Left forelimb (tissue), 1 donor: ENCODE measurements around the gene KDM4B.
"Not testable (repeated sequence)": the region's sequence is repeated elsewhere in the genome, so short reads cannot be mapped to it uniquely, and the experiment has no call there.

Experiments
- DNase-seq: peaks from one replicate; pipeline ENCODE4 v3.0.0-alpha.2; 2018; ENCODE audit warnings: low spot score

The KDM4B gene

DNA sequence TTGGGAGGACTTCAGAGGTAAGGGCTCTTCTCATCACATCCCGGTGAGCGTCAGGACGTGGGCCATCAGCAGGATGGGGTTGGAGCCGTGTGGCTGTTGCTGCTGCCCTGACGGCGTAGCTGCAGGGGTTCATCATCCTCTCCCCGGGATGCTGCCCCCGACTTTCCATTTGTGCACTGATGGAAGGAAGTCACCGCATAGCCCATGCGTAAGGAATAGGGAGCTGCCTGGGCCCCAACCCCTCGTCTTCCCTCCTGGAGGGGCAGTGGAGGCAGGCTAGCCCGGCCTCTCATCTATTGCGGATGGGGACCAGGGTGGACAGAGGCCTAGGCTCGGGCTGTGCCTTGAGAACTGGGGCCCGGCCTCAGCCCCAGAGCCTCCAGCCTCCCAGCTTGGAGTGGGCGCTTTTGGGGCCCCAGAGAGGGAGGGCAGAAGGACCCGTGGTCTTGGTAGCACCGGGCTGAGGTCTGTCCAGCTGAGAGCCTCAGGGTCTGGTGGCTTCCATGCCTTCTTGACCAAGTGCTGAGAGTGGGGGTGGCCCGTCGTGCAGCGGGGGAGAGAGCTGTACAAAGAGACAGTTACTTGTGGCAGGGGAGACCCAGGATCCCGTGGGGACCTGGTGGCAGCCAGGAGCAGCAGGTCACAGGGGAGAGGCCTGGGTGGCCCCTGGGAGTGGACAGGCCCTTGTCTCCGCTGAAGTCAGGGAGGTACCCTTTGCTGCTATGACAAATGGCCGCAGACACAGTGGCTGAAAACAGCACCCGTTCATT, 44.0 kb downstream of the KDM4B start:
- no peak for DNase-seq

DNA sequence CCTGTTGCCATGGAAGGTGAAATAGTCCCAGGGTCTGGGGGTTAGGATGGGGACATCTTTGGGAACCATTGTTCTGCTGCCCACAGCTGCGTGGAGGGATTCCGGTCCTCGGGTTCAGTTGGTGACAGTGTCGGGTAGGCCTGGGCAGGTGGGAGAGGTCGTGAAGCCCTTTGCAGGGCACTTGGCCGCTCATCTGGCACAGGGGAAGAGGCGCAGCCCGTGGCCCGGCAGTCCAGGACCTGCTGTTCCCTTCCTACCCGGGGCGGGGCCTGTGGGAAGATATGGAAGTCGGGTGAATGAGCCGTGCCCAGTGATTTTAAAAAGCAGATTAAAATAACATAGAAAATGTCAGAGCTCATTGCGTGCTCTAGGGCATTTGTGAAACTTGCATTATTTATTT, 44.8 kb downstream of the KDM4B start:
- DNase-seq, result no peak

DNA sequence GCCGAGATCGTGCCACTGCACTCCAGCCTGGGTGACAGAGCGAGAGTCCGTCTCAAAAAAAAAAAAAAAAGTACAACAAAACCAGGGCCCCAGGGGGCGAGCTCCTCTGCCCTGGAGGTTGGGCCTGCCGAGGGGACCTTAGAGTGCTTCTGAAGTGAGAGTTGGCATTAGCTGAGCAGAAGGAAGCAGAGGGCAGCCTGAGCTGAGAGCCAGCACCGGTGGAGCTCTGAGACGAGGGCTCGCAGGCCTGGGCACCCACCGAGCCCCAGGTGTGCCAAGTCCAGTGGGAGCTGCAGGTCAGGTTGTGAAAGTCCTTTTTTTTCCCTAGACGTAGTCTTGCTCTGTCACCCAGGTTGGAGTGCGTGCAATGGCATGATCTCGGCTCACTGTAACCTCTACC, 46.0 kb downstream of the KDM4B start:
- DNase-seq, result no peak

DNA sequence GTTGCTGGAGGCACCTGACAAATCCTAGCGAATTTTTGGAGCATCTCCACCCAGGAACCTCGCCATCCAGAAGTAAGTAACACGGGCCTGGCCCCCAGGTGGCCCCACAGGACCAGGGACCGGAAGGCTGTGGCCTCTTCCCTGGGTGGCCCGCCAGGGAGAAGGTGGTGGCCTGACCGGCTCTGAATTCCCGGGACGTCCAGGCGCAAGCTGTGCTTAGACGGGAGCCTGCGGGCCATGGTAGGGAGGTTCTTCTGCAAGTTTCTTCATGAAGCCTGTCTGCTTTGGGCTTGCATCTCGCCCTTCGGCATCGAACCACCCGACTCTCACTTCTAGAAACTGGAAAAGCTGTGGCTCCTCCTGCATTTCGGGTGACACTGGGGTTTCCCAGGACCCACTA, 47.4 kb downstream of the KDM4B start:
- no peak for DNase-seq

DNA sequence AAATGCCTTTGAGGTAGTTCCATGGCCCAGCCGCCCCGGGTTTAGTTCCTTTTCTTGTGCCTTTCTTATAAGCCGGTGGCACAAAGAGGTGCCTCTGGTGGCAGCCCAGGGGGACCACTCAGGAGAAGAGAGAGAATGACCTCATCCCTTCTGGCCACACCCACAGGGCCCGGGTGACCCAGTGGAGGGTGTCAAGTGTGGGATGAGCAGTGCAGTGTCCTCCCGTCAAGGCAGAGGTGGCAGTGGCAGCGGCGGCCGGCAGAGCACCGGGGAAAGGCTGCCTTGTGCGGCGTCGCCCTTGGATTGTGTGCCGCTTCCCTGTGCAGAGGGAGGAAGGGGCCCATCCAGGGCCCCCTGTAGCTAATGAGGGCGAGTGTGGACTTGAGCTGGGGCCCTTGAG, 47.9 kb downstream of the KDM4B start:
- no peak for DNase-seq

DNA sequence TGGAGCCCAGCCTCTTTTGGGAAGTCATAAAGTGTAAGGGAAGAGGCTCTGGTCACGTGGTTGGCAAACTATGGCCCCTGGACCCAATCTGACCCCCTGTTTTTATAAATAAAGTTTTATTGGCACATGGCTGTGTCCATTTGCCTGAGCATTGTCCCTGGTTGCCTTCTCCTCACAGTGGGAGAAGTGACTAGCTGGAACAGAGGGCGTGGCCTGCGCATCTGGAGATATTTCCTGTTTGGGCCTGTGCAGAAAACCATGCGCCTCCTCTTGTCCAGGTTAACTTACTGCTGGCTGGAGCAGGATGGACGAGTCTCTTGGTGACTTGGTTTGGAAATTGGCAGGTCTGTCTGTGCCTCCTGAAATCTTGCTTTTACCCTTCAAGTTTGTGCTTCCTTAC, 48.3 kb downstream of the KDM4B start:
- DNase-seq, result no peak

DNA sequence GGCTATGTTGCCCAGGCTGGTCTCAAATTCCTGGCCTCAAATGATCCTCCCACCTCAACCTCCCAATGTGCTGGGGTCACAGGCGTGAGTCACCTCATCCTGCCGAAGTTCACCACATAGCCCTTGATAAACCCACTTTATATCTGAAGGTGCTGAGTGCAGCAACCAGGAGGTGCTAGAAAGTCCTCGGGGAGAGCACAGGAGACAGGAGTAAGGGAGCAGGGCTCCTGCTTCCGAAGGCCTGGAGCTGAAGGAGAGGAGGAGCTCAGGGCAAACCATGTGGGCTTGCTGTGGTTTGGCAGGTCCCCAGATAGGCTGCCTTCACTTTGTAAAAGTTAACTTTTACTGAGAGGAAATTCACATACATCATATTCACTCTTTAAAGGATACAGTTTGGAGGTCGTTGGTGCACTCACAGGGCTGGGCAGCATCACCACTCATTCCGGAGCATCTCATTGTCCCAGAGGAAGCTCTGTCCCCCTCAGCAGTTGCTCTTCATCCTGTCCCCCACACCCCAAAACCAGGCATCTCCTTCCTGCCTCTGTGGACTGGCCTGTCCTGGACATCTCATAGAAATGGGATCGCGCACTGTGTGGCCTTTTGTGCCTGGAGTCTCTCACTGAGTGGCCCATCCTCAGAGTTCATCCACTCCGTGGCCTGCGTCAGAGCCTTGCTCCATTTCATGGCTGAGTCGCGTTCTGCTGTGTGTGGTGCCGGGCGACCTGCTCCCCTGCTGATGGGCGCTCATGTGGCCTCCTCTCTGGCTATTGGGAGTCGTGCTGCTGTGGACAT, 49.5 kb downstream of the KDM4B start:
- no peak for DNase-seq

DNA sequence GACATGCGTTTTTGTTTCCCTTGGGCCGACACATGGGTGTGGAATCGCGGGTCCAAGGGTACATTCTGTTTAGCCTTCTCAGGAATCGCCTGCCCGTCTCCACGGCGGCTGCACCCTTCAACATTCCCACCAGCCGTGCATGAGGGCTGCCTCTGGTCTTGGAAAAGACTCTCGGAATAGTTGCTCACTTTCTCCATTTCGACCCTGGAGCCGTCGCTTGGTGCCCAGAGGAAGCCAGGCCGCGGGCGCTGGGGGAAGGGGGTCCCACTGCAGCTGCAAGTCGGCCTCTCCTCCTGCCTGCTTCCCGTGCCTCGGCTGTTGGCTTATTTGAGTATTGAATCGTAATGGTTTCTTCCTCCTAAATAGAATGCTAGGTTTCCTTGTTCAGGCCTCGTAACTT, 51.5 kb downstream of the KDM4B start:
- no peak for DNase-seq

DNA sequence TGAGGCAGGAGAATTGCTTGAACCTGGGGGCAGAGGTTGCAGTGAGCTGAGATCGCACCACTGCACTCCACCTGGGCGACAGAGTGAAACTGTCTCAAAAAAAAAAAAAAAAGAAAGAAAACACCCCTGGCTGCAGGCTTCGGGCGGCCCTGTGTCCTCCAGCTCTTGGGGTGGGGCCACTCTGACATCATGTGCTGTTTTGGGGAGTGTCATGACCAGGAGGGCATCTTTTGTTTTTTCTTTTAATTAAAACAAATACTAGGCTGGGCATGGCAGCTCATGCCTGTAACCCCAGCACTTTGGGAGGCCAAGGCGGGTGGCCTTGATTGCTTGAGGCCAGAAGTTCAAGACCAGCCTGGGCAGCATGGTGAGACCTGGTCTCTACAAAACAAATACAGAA, 52.1 kb downstream of the KDM4B start:
- DNase-seq, result no peak

DNA sequence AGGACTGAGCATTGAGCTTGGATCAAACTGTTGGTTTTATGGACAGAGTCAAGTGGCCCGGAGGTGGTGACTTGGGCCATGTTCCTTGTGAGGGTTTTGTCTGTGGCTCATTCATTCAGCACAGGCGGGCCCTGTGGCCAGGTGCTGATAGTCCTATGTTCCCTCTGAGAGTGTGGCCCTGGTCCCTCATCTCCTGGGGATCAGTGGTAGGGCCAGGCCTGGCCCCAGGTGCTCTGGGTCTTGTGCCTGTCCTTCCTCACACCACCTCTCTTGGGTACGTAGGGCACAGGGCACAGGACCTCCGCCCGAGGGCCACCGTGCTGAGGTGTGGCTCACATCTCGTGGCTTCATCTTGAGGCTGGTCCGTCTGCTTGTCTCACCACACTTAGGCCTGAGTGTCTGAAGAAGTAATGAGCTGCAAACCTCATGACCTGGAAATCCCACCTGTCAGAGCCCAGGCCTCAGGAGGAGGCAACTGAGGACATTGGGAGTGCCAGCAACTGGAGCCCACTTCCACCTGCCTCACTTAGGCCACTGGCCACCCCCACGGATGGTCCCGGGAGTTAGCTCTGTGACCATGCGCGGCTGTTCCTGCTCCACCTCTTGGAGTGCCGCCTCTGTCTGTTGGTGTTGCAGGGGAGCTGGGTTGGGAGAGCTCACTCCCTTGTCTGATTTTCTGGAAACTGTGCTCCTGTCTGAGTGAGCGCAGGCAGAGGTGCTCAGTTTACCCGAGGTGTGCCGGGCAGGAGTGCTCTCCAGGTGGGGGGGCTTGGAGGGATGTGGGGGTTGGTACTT, 53.4 kb downstream of the KDM4B start:
- DNase-seq, result no peak

DNA sequence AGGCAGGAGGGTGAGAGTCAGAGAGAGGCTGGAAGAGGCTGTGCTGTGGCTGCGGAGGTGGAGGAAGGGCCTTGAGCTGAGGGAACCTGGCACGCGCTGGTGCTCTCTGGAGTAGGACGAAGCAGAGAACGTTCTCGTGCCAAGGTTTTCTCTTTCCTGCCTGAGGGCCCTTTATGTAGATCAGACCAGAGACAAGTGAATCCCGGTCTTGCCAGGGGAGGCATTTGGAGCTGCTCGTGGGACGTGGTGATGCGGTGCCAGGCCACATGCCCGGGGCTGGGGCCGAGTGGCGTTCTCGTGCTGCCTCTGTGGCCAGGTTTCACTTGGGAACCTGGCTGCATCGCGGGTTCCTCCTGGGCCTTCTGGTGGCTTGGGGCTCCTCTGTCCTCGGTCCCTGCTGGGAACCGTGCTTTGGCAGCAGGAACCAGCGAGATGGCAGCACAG, 54.2 kb downstream of the KDM4B start:
- DNase-seq, result no peak

DNA sequence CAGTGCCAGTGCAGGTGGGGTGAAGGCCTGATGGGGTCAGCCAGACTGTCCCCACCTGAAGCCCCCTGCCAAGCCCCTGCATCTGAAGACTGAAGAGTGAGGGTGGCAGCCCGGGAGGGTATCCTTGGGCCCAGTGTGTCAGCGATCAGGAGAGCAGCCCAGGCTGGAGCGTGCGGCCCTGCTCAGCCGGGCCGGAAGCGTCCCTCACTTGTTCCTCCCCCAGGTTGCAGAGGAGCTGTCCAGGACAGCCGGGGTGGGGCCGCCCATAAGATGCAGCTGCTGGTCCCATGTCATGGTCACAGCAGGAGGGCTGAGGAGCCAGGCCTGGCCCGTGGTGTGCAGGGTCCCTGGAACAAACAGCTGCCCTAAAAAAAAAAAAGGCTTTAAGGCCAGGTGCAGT, 55.4 kb downstream of the KDM4B start:
- DNase-seq, result no peak

DNA sequence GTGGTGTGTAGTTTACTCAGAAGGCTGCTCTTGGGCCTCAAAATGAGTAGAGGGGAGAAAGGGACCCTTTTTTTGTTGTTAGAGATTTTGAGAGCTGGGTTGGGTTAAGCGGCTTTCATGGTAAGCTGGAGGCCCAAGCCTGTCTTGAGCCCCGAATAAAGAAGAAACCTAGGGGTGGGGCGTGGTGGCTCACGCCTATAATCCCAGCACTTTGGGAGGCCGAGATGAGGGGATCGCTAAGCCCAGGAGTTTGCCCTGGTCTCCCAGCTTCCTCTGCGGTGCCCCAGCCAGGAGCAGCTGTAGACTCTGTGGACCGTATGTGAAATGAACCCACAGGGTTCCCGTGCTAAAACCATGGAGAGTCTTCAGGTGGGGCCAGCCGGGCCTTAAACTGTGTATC, 56.1 kb downstream of the KDM4B start:
- DNase-seq, result no peak

DNA sequence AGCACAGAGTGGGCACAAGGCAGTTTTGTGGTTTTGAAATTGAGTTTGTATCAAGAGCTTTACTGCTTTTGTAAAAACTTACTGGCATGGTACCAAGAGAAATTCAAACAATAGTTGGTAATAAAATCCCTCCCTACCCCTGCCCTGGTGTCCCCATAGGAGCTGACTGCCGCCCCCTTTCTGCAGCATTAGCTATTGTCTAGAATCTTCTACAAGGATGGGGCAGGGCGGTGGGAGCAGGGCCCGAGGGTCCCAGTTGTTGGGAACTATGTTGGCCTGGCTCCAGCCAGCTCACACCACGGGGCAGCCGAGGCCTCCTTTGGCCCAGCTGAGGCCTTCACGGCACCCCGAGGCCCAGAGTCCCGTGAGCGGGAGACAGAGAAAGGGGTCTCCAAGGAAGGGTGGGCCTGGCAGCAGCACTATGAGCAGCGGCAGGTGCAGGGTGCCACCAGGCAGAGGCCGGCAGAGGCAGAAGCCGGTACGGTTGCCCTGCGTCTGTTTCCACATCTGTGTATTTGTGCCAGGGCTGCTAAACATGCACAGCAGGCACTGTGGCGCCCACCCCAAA, 57.9 kb downstream of the KDM4B start:
- DNase-seq, result no peak

DNA sequence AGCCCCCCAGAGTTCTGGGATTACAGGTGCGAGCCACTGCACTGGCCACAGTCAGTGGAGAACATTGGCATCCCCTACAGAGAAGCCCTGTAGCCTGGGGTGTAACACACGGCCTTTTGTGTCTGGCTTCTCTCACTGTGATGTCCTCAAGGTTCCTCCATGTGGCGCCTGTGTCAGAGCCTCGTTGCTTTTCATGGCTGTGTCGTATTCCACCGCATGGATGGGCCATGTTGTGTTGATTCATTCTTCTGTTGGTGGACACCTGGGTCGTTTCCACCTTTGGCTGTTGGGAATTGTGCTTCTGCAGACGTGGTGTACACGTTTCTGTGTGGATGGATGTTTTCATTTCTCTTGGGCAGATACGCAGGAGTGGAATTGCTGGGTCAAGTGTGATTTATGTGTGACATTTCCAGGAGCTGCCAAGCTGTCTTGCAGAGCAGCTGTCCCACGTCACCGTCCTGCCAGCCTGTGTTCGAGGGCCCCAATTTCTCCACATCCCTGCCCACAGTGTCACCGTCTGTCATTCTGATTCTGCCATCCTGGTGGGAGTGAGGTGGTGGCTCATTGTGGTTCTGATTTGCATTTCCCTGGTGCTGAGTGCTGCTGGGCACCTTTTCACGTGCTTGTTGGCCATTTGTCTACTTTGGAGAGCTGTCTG, 59.4 kb downstream of the KDM4B start:
- DNase-seq, result no peak

DNA sequence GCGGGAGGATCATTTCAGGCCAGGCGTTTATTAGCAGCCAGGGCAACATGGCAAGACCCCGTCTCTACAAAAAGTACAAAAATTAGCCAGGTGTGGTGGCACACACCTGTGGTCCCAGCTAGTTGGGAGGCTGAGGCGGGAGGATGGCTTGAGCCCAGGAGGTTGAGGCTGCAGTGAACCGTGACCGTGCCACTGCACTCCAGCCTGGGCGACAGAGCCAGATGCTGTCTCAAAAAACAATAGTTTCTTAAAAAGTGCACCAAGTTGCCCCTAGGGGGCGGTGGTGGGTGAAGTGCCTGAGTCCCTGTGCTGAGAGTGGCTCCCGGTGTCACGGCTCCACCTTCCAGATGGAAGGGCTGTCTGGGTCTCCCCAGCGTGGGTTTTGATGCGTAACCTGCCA, 60.7 kb downstream of the KDM4B start:
- not testable (repeated sequence) for DNase-seq

DNA sequence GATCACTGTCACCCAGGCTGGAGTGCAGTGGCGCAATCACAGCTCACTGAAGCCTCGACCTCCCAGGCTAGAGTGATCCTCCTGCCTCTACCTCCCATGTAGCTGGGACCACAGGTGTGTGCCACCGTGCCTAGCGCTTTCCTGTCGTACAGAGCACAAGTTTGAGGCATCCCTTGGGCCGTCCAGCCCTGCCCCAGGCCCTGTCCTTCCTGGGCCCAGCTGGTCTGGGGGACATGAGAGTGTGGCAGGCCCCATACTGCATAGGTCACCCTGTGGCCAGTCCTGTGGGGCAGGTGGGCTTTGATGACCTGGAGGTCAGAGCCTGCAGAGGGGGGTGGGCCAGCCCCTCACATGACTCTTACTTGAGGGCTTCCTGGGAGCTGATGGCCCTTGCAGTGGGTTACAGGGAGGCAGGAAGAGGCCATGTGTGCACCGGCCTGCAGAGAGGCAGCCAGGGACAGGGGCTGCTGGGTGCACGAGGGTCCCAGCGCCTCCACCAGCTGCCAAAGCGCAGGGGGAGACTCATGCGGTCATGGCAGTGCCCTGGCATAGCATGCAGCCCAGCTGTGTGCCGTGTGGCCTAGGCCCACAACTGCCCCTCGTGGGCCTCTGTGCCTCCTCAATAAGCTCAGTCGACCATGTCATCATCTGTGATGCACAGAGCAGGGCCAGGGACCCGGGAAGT, 61.4 kb downstream of the KDM4B start:
- DNase-seq, result no peak

DNA sequence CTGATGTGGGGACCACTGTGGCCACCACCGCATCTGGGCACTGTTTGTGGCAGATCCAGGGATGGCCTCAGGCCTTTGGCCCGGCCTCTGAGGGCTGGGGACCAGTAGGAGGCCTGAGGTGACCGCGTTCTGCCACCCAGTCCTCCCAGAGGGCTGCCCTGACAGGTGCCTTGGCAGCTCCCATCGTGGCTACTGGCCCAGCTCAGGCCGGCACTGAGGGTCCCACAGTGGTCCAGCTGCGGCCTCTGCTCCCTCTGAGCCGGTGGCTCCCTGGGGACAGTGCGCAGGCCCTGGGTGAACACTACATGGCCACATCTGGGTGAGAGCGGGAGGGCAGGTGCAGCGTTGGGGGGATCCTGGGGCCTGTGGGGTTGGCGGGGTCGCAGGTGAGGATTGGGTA, 61.9 kb downstream of the KDM4B start:
- no peak for DNase-seq

DNA sequence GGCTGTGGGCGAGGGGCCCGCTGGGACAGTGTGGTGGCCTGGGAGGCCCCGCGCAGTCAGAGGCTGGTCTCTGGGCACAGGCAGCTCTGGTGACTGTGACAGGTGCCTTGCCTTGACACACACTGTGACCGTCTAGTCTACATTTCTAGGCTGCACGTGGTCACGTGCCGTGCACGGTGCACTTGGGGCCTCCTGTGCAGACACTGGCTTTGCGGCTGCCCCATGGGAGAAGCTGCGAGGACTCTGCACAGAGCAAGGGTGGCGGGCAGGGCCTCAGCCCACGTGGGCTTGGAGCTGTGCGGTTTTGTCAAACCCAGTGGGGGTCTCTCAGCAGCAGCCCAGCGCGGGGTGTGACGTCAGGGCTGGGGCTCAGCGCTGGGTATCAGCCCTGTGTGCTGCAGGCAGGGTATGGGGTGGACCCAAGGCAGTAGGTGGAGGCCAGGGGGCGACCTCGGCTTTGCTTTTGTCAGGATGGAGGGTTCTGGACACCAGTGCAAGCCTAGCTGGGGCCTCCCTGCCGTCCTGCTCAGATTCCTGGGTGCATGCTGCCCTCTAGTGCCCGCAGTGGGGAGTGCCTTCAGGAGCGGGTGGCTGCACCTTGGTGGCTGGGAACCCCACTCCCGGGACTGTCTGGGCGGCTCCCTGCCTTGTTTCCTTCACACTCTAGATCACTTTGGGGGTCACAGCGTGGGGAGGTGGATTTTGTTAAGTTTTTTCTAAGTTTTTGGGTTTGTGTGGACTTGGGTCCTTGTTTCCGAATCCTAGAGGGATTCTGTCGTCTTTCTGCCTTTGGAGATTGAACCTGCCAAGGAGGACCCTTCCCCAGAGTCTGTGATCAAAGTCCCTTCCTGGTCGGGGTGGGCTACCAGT, 62.6 kb downstream of the KDM4B start:
- DNase-seq, result peak; percentile 91
